Erythroblast (primary cell): ENCODE data around the gene DBN1.

Experiments
- GATA1 ChIP-seq: IDR thresholded peaks from 2 replicates; pipeline ENCODE4 v1.6.1; 2011; ENCODE audit warnings: low read depth, mild to moderate bottlenecking, control low read depth, low read length, moderate library complexity
- POLR2A ChIP-seq: IDR thresholded peaks from 2 replicates; pipeline ENCODE4 v1.6.1; 2011; ENCODE audit warnings: mild to moderate bottlenecking, low read length

GRCh38 chr5:177508837-177509236, 35.4 kb upstream of the DBN1 start:
- peak; percentile 20 for TF ChIP-seq POLR2A
- no peak for TF ChIP-seq GATA1
